Endothelial cell (in vitro differentiated cells): Measurements from ENCODE around the gene SPG7. TPM values are rescaled to one million over a fixed set of nuclear protein-coding genes. Genes with fewer than 3 reads are reported as not detected.
A peak's percentile ranks its signal among the peaks of the same experiment; 100 is the strongest.

Source experiments
- DNase-seq: peaks from one replicate; pipeline ENCODE4 v3.0.0; 2021; ENCODE audit warnings: low spot score
- H3K27ac Mint-ChIP-seq: one replicate; pipeline ENCODE4 v1.8.0; 2021; ENCODE audit warnings: mixed read lengths, inconsistent platforms; ENCODE audit not compliant: unreplicated experiment
- H3K27me3 Mint-ChIP-seq: one replicate; pipeline ENCODE4 v1.8.0; 2021; ENCODE audit warnings: mild to moderate bottlenecking, moderate library complexity, mixed read lengths, inconsistent platforms; ENCODE audit not compliant: unreplicated experiment
- H3K36me3 Mint-ChIP-seq: one replicate; pipeline ENCODE4 v1.8.0; 2021; ENCODE audit warnings: mild to moderate bottlenecking, low read depth, mixed read lengths, inconsistent platforms; ENCODE audit not compliant: unreplicated experiment
- H3K4me1 Mint-ChIP-seq: one replicate; pipeline ENCODE4 v1.8.0; 2021; ENCODE audit warnings: mild to moderate bottlenecking, mixed read lengths, inconsistent platforms; ENCODE audit not compliant: unreplicated experiment
- H3K4me3 Mint-ChIP-seq: one replicate; pipeline ENCODE4 v1.8.0; 2021; ENCODE audit warnings: mild to moderate bottlenecking, mixed read lengths, inconsistent platforms; ENCODE audit not compliant: unreplicated experiment
- H3K9me3 Mint-ChIP-seq: one replicate; pipeline ENCODE4 v1.8.0; 2021; ENCODE audit warnings: mixed read lengths, inconsistent platforms; ENCODE audit not compliant: unreplicated experiment
- total RNA-seq: library from RNA; stranded (reverse); fragmentation: NEBNext Ultra II Directional; extraction: Animal tissue kit (Norgen Biotek cat#: 25700); gene quantifications from one replicate; pipeline ENCODE4 v1.2.1, GENCODE V29; 2021; ENCODE audit not compliant: unreplicated experiment
- TF ChIP-seq, protein P1 (sequence below): fragments of 200-600 bp; sonication (generic); IDR thresholded peaks from one replicate; pipeline ENCODE4 v1.5.0; 2021; ENCODE audit warnings: antibody characterized with exemption; ENCODE audit not compliant: unreplicated experiment

SPG7 gene
- total RNA-seq, 1 donor from 2014 or later, result 207 TPM

DNA sequence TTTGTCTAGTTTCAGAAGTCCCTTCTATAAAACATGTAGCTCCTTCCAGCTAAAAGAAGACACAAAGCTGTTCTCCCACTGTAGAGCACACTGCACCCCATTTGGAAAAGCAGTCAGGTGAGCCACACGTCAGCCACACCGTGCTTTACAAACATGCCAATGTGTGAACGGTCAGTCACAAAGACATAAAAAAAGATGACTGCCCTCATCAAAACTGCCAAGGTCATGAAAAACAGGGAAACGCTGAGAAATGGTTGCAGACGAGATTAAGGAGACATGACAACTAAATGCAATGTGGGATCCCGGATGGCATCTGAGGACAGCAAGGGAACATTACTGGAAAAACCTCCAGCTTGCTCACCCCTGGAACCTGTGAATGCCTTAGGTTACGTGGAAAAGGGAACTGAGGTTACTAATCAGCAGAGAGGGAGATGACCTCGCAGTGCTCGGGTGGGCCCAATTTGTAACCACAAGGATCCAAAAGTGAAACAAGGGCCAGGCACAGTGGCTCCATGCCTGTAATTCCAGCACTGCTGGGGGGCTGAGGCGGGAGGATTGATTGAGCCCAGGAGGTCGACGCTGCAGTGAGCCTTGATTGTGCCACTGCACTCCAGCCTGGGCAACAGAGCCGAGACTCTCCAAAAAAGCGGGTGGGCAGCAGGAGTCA lies 25.9 kb upstream of the SPG7 start:
- H3K4me3 Mint-ChIP-seq, result no peak overlapping the region
- no peak overlapping the region for H3K27ac Mint-ChIP-seq
- TF ChIP-seq, protein P1, sequence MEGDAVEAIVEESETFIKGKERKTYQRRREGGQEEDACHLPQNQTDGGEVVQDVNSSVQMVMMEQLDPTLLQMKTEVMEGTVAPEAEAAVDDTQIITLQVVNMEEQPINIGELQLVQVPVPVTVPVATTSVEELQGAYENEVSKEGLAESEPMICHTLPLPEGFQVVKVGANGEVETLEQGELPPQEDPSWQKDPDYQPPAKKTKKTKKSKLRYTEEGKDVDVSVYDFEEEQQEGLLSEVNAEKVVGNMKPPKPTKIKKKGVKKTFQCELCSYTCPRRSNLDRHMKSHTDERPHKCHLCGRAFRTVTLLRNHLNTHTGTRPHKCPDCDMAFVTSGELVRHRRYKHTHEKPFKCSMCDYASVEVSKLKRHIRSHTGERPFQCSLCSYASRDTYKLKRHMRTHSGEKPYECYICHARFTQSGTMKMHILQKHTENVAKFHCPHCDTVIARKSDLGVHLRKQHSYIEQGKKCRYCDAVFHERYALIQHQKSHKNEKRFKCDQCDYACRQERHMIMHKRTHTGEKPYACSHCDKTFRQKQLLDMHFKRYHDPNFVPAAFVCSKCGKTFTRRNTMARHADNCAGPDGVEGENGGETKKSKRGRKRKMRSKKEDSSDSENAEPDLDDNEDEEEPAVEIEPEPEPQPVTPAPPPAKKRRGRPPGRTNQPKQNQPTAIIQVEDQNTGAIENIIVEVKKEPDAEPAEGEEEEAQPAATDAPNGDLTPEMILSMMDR, result no peak
- no peak for DNase-seq
- H3K9me3 Mint-ChIP-seq, result no peaks in the 10 kb centered on the region
- H3K36me3 Mint-ChIP-seq, result no peaks in the 10 kb centered on the region
- H3K4me1 Mint-ChIP-seq, result peaks cover 56% of the 10 kb centered on the region
- H3K27me3 Mint-ChIP-seq, result peaks cover 1% of the 10 kb centered on the region

DNA sequence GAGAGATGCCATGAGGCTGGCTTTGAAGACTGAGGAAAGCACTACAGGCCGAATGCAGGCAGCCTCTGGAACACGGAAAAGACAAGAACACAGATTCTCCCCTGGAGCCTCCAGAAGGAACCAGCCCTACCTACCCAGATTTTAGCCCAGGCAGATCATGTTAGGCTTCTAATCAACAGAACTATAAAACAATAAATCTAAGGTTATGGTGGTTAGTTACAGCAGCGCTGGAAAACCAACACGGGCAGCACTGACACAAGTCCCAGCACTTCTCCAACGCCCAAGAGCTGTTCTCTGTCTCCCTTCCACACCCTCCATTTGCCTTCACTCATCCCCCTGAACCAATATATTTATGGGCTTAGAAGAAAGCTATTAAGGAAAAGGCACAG lies 25.4 kb upstream of the SPG7 start:
- Mint-ChIP-seq H3K27me3 (peaks cover 1% of the 10 kb centered on the region), H3K4me3 (no peak overlapping the region), H3K27ac (no peak overlapping the region), H3K9me3 (no peaks in the 10 kb centered on the region), H3K4me1 (peaks cover 57% of the 10 kb centered on the region), H3K36me3 (no peaks in the 10 kb centered on the region)
- DNase-seq, result no peak
- TF ChIP-seq, protein P1, result no peak

DNA sequence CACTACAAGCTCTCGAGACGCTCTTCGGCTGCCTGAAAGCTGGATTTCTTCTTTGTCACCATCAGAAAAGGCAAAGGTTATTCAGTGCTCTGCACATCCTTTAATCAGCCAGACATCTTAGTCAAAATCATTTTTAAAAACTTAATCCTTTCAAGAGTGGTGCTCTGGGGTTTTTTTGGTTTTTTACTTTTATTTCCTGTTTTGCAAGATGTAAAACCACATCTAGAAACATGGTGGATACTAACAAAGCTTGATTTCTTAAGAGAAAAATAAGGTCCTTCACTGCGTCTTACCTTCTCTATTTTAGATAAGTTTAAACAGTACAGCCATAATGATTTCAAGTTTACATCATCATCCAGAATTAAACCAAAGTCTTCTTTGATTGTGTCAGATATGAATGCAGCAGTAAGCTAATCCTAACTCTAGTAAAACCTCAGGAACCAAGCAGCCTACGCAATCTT lies 24.1 kb upstream of the SPG7 start:
- Mint-ChIP-seq H3K27ac (no peak overlapping the region), H3K9me3 (no peaks in the 10 kb centered on the region), H3K4me3 (no peak overlapping the region), H3K27me3 (peaks cover 6% of the 10 kb centered on the region), H3K4me1 (peaks cover 58% of the 10 kb centered on the region), H3K36me3 (peaks cover 7% of the 10 kb centered on the region)
- TF ChIP-seq, protein P1, result no peak
- DNase-seq, result no peak

DNA sequence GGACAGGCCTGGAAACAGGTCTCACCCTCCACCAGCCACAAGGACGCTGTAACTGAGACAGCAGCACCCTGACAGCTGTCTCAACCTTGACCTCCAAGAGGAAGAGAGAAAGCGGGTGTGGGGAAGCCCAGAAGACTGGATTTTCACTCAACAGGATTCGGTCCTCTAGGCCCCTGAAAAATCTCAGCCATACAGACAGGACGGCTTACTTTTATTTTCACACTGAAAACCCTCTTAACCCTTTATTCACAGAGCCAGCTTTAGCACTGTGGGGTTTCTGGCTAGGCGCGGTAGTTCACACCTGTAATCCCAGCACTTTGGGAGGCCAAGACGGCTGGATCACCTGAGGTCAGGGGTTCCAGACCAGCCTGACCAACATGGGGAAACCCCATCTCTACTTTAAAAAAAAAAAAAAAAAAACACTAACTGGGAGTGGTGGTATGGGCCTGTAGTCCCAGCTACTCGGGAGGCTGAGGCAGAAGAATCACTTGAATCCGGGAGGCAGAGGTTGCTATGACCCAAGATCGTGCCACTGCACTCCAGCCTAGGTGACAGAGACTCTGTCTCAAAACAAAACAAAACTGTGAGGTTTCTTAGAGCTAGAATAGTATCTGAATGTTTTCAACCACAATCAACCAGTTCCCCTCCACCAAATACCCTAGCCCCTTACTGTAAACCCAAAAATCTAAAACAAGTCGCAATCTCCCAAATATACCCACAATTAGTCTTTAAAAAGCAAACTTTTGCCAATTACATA lies 23.1 kb upstream of the SPG7 start:
- H3K27me3 Mint-ChIP-seq, result peaks cover 7% of the 10 kb centered on the region
- TF ChIP-seq, protein P1, result no peak
- no peak for DNase-seq
- no peak overlapping the region for H3K4me3 Mint-ChIP-seq
- no peaks in the 10 kb centered on the region for H3K9me3 Mint-ChIP-seq
- H3K27ac Mint-ChIP-seq, result peak overlapping the region; percentile 5
- H3K4me1 Mint-ChIP-seq, result peaks cover 56% of the 10 kb centered on the region
- peaks cover 8% of the 10 kb centered on the region for H3K36me3 Mint-ChIP-seq

DNA sequence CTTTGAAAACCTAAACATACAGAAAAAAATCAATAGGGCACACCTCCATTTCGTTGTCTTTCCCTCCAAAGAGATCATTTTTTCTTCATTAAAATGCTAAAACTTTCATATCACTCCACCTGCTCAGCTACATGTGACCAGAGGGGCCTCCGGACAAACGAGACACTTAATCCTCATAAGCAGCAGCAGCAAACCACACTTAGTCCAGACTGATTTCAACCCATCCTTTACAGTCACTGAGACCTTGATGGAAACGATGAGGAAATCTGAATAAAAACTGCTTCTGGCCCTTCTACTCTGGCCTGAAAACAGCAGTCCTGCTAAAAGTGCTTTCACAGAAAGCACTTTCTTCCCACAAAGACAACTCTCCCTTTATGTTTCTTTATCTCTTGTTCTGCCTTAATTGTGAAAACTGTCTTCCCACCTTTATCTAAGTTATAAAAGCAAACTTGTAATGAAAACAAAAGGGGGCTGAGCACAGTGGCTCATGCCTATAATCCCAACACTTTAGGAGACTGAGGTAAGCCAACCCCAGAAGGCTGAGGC lies 22.4 kb upstream of the SPG7 start:
- H3K36me3 Mint-ChIP-seq, result peaks cover 8% of the 10 kb centered on the region
- no peaks in the 10 kb centered on the region for H3K9me3 Mint-ChIP-seq
- no peak overlapping the region for H3K4me3 Mint-ChIP-seq
- no peak for DNase-seq
- peak overlapping the region; percentile 5 for H3K27ac Mint-ChIP-seq
- H3K27me3 Mint-ChIP-seq, result peaks cover 10% of the 10 kb centered on the region
- TF ChIP-seq, protein P1, result no peak
- H3K4me1 Mint-ChIP-seq, result peaks cover 52% of the 10 kb centered on the region
